Epithelial cell of esophagus (primary cell): Measurements from ENCODE around the gene TXNDC2.
"Not testable (repeated sequence)": the region's sequence is repeated elsewhere in the genome, so short reads cannot be mapped to it uniquely, and the experiment has no call there.

Experiments
- DNase-seq: peaks from one replicate; pipeline ENCODE4 v3.0.0; 2010; ENCODE audit warnings: low read depth
- H3K4me3 ChIP-seq: 2 replicates; pipeline ENCODE4 v1.5.1; 2011; ENCODE audit warnings: mild to moderate bottlenecking, low read length, control low read depth
- CTCF ChIP-seq: IDR thresholded peaks from 2 replicates; pipeline ENCODE4 v1.5.1; 2011; ENCODE audit warnings: low read depth, mild to moderate bottlenecking, low read length, control low read depth, inconsistent platforms; ENCODE audit not compliant: insufficient read depth; ENCODE audit errors: missing control alignments

Gene TXNDC2

GRCh38 chr18:9905401-9905922, 19.7 kb downstream of the TXNDC2 start:
- no peak for TF ChIP-seq CTCF
- no peak overlapping the region for H3K4me3 ChIP-seq
- DNase-seq = peak; percentile 58

- H3K4me3 ChIP-seq = no peak overlapping the region
- no peak for DNase-seq
- no peak for TF ChIP-seq CTCF
Measured at GRCh38 chr18:9906481-9906880, 20.7 kb downstream of the TXNDC2 start.

- no peak overlapping the region for H3K4me3 ChIP-seq
- no peak for DNase-seq
- TF ChIP-seq CTCF = no peak
Measured at GRCh38 chr18:9907867-9908266, 22.1 kb downstream of the TXNDC2 start.

- no peak overlapping the region for H3K4me3 ChIP-seq
- TF ChIP-seq CTCF = no peak
- DNase-seq = no peak
Measured at GRCh38 chr18:9910071-9910470, 24.3 kb downstream of the TXNDC2 start.

GRCh38 chr18:9910661-9911060, 24.9 kb downstream of the TXNDC2 start:
- no peak for TF ChIP-seq CTCF
- H3K4me3 ChIP-seq = no peak overlapping the region
- DNase-seq = no peak

GRCh38 chr18:9911226-9911625, 25.5 kb downstream of the TXNDC2 start:
- no peak for DNase-seq
- H3K4me3 ChIP-seq = no peak overlapping the region
- TF ChIP-seq CTCF = no peak

- H3K4me3 ChIP-seq, DNase-seq: not testable (repeated sequence)
Measured at GRCh38 chr18:9912285-9912684, 26.5 kb downstream of the TXNDC2 start.
